GM12878 (cell line): Measurements from ENCODE around the gene UBE2E2. TPM values are rescaled to one million over a fixed set of nuclear protein-coding genes. Genes with fewer than 3 reads are reported as not detected.

Experiments
- ATAC-seq: fragments of 200-7000 bp; cut with Tn5 transposase; 3 replicates; pipeline ENCODE4 v1.9.1; 2020; ENCODE audit warnings: mild to moderate bottlenecking, moderate library complexity
- BruUV-seq: library from RNA; stranded (reverse); fragments of 400-500 nt; replicated peaks from 2 replicates; lab custom pipeline; 2021; lab: Mats Ljungman, UMichigan
- CTCF ChIA-PET: fragments of 300-600 bp; sonication (Branson Sonifier 250); formaldehyde crosslinking; extraction: SDS; loops from one replicate; lab custom pipeline; 2021; ENCODE audit warnings: inconsistent platforms; lab: Yijun Ruan, JAX
- POLR2A ChIA-PET: fragments of 350-600 bp; formaldehyde crosslinking; extraction: SDS; loops from one replicate; lab custom pipeline; 2021; ENCODE audit warnings: inconsistent platforms; lab: Charles Lee
- RAD21 ChIA-PET: fragments of 300-600 bp; sonication (Branson Sonifier 250); formaldehyde crosslinking; loops from one replicate; lab custom pipeline; 2023; ENCODE audit warnings: antibody characterized with exemption; ENCODE audit not compliant: unreplicated experiment; lab: Charles Lee
- SMC1A ChIA-PET: fragments of 300-600 bp; sonication (Branson Sonifier 250); formaldehyde crosslinking; loops from one replicate; lab custom pipeline; 2023; ENCODE audit not compliant: unreplicated experiment, uncharacterized antibody; lab: Charles Lee
- DNase-seq: peaks from one replicate; pipeline ENCODE4 v3.0.0-alpha.2; 2011; ENCODE audit warnings: low read depth, low spot score
- FAIRE-seq: peaks from 3 replicates; lab custom pipeline; 2011; peaks lifted over from hg19 to GRCh38; lab: Jason Lieb, UNC
- H2AFZ ChIP-seq: 2 replicates; pipeline ENCODE4 v1.6.0; 2011; ENCODE audit warnings: low read depth, low read length, control low read depth; ENCODE audit not compliant: control insufficient read depth
- H3K27ac ChIP-seq: 2 replicates; pipeline ENCODE4 v1.5.1; 2011; ENCODE audit warnings: control low read depth; ENCODE audit not compliant: control insufficient read depth, insufficient read depth
- H3K27me3 ChIP-seq, 2 experiments: replicated peaks in 1 of 2; 2 replicates each; pipeline versions ENCODE4 v1.6.0 to v1.6.1; 2011; ENCODE audit warnings: low read length in 1 of 2; ENCODE audit not compliant: control insufficient read depth in 2 of 2, insufficient read depth in 2 of 2
- H3K36me3 ChIP-seq, 2 experiments: 2 replicates each; pipeline ENCODE4 v1.5.1; 2011; ENCODE audit warnings: low read length in 1 of 2; ENCODE audit not compliant: control insufficient read depth in 2 of 2, insufficient read depth in 2 of 2
- H3K4me1 ChIP-seq: 2 replicates; pipeline ENCODE4 v1.6.1; 2011; ENCODE audit warnings: mild to moderate bottlenecking, low read length, moderate library complexity, mixed read lengths; ENCODE audit not compliant: control insufficient read depth, insufficient read depth
- H3K4me2 ChIP-seq: 2 replicates; pipeline ENCODE4 v1.6.0; 2011; ENCODE audit warnings: control low read depth; ENCODE audit not compliant: control insufficient read depth, insufficient read depth
- H3K4me3 ChIP-seq: fragments of 200-600 bp; sonication (generic); 2 replicates; pipeline ENCODE4 v1.5.1; 2016
- H3K79me2 ChIP-seq: 2 replicates; pipeline ENCODE4 v1.6.0; 2011; ENCODE audit warnings: low read length; ENCODE audit not compliant: control insufficient read depth, insufficient read depth
- H3K9ac ChIP-seq: 2 replicates; pipeline ENCODE4 v1.8.0; 2011; ENCODE audit warnings: low read length, control low read depth, mixed read lengths; ENCODE audit not compliant: control insufficient read depth, insufficient read depth
- H3K9me3 ChIP-seq: replicated peaks from 3 replicates; pipeline ENCODE4 v1.5.1; 2011; ENCODE audit warnings: mild to moderate bottlenecking, low read length; ENCODE audit not compliant: control insufficient read depth, insufficient read depth
- H4K20me1 ChIP-seq: 2 replicates; pipeline ENCODE4 v1.6.0; 2011; ENCODE audit not compliant: control insufficient read depth, insufficient read depth
- ASH2L ChIP-seq: fragments of 300-600, 200-600 bp; sonication (generic); IDR thresholded peaks from 2 replicates; pipeline ENCODE4 v1.6.1; 2017; ENCODE audit warnings: low read depth, mild to moderate bottlenecking, borderline replicate concordance
- ESRRA ChIP-seq: IDR thresholded peaks from 2 replicates; pipeline ENCODE4 v1.6.1; 2012; ENCODE audit warnings: mild to moderate bottlenecking, low read length, improper control_type of control experiment
- IRF5 ChIP-seq: fragments of 450-650 bp; IDR thresholded peaks from 2 replicates; pipeline ENCODE4 v1.6.1; 2017; ENCODE audit warnings: borderline replicate concordance
- MAX ChIP-seq: IDR thresholded peaks from 2 replicates; pipeline ENCODE4 v1.6.1; 2012; ENCODE audit warnings: low read depth, low read length, improper control_type of control experiment
- MYB ChIP-seq: fragments of 150-350 bp; IDR thresholded peaks from 2 replicates; pipeline ENCODE4 v1.6.1; 2014; ENCODE audit warnings: mild to moderate bottlenecking, low read depth, low read length, borderline replicate concordance
- MYC ChIP-seq: IDR thresholded peaks from 2 replicates; pipeline ENCODE4 v1.6.1; 2011; ENCODE audit warnings: mild to moderate bottlenecking, low read length, moderate library complexity, inconsistent platforms; ENCODE audit not compliant: insufficient read depth, insufficient replicate concordance, insufficient read length, severe bottlenecking
- RUNX3 ChIP-seq: IDR thresholded peaks from 2 replicates; pipeline ENCODE4 v1.6.1; 2012; ENCODE audit warnings: low read length, inconsistent platforms
- TAF1 ChIP-seq: IDR thresholded peaks from 2 replicates; pipeline ENCODE4 v1.6.1; 2011; ENCODE audit warnings: mild to moderate bottlenecking, low read depth, low read length, borderline replicate concordance
- TCF7 ChIP-seq: IDR thresholded peaks from 2 replicates; pipeline ENCODE4 v1.6.1; 2014; ENCODE audit warnings: antibody characterized with exemption, borderline replicate concordance
- WGBS: methylation state at CpG from one replicate; pipeline ENCODE4 v1.1.6; 2016; ENCODE audit warnings: low lambda C conversion rate; ENCODE audit not compliant: insufficient replicate concordance, insufficient coverage; ENCODE audit errors: missing lambda C conversion rate; 5-methylcytosine and 5-hydroxymethylcytosine counted together
- in situ Hi-C: fragments of 300-500 bp; cut with MboI; formaldehyde crosslinking; loops from 9 replicates; pipeline ENCODE4 v1.14.3; 2018; ENCODE audit warnings: mixed read lengths
- intact Hi-C: fragments of 100-400 bp; cut with micrococcal nuclease; formaldehyde crosslinking; loops from one replicate; pipeline ENCODE4 v1.14.2; 2022; ENCODE audit not compliant: unreplicated experiment
- polyA plus RNA-seq, 11 experiments: library from polyadenylated mRNA; depleted of rRNA in 4 of 11; unstranded in 6 of 11; stranded (reverse) in 5 of 11; fragments of >200 nt; fragmentation: Nextera tagmentation in 4 of 11; fragmentation: Illumina TruSeq in 1 of 11; extraction: Ambion mirVana in 4 of 11; extraction: Trizol in 1 of 11; gene quantifications; 1 replicate in 1 of 11; 2 replicates in 10 of 11; pipeline versions ENCODE4 v1.2.1 to v1.2.3, GENCODE V29; 2011 to 2016; ENCODE audit warnings: inconsistent platforms in 2 of 11, missing spikeins in 2 of 11, low read depth in 1 of 11
- total RNA-seq, 4 experiments: library from RNA; depleted of rRNA in 3 of 4; stranded (reverse); fragments of >200 nt in 3 of 4; fragmentation: Illumina TruSeq in 1 of 4; extraction: Trizol in 1 of 4; gene quantifications; 2 replicates each; pipeline versions ENCODE4 v1.2.1 to v1.2.3, GENCODE V29; 2013 to 2021

The UBE2E2 gene
- total and polyA plus RNA-seq, 10 of the 15 experiments (the other 5 are each of a cell fraction or from before 2014, with no cell fraction given), result 8.7 to 71.0 (median 36.4) TPM

GRCh38 chr3:23249961-23250360 lies 46.8 kb downstream of the UBE2E2 start (continued):
- TF ChIP-seq IRF5, result no peak
- TF ChIP-seq ESRRA, result no peak
- no peak for TF ChIP-seq ASH2L
- no peak for TF ChIP-seq RUNX3
- no peak for TF ChIP-seq TCF7
- no peak for TF ChIP-seq MYB

- H3K9ac ChIP-seq, result no peak overlapping the region
- H3K36me3 ChIP-seq, result no peaks in the 10 kb centered on the region
- H3K27me3 ChIP-seq, result no peaks in the 10 kb centered on the region
- ChIA-PET POLR2A (interaction anchor here (1.1 kb wide), 1 partner anchor 9 kb away, joined by 3 read pairs; no protein-coding TSS in a partner anchor), RAD21 (interaction anchor here (1.3 to 1.5 kb wide), 2 partner anchors 17 to 45 kb away, joined by 3 read pairs; no protein-coding TSS in a partner anchor)
- H3K27ac ChIP-seq, result no peak overlapping the region
- H3K9me3 ChIP-seq, result no peaks in the 10 kb centered on the region
- peaks cover 7% of the 10 kb centered on the region; the same call in 1 of the 2 replicates for H3K4me1 ChIP-seq
- no peaks in the 10 kb centered on the region for H4K20me1 ChIP-seq
- H3K4me2 ChIP-seq, result no peak overlapping the region
- TF ChIP-seq TAF1, result no peak
- no peak for TF ChIP-seq MYC
- TF ChIP-seq MAX, result no peak
- TF ChIP-seq, all 136 proteins: peak for 0
- ChIA-PET SMC1A (interaction anchor here (0.8 to 2.5 kb wide), 8 partner anchors 12 to 189 kb away, joined by 3 to 10 read pairs (median 4); no protein-coding TSS in a partner anchor), CTCF (interaction anchor here (1.5 to 2.4 kb wide), 2 partner anchors 12 to 47 kb away, joined by 4 to 11 read pairs; no protein-coding TSS in a partner anchor)
- 100% methylated on average over 1 of the region's 1 CpG for WGBS
- DNase-seq (no peak), FAIRE-seq (no peak), ATAC-seq (no peak)
- Histone ChIP-seq H3K79me2 (peaks cover 22% of the 10 kb centered on the region), H3K4me3 (no peak overlapping the region), H2AFZ (no peak overlapping the region)
- intact Hi-C loops, result no loop called here
- in situ Hi-C loops, result no loop called here
- BruUV-seq, result no TSS peak
Observed at GRCh38 chr3:23252122-23252521, 49.0 kb downstream of the UBE2E2 start.
